Peyer's patch (tissue), 4 donors: ENCODE data around the gene MRPL46. TPM values are rescaled to one million over a fixed set of nuclear protein-coding genes. Genes with fewer than 3 reads are reported as not detected.
"Not testable (repeated sequence)": the region's sequence is repeated elsewhere in the genome, so short reads cannot be mapped to it uniquely, and the experiment has no call there.

Experiments used
- DNase-seq, 3 donors: peaks; one replicate each; pipeline ENCODE4 v3.0.0-alpha.2; 2017 to 2019
- H3K27ac ChIP-seq, 4 donors: fragments of 200-600 bp; sonication (generic); one replicate each; pipeline ENCODE4 v1.5.1; 2016 to 2019
- H3K27me3 ChIP-seq, 2 donors: fragments of 200-600 bp; sonication (generic); one replicate each; pipeline ENCODE4 v1.5.1; 2019
- H3K36me3 ChIP-seq, 3 donors: fragments of 200-600 bp; sonication (generic); one replicate each; pipeline ENCODE4 v1.5.1; 2016 to 2019
- H3K4me1 ChIP-seq, 4 donors: fragments of 200-600 bp; sonication (generic); one replicate each; pipeline ENCODE4 v1.5.1; 2016 to 2019
- H3K4me3 ChIP-seq, 4 donors: fragments of 200-600 bp; sonication (generic); 1 replicate in 3 of 4; 2 replicates in 1 of 4; pipeline ENCODE4 v1.5.1; 2016 to 2019; ENCODE audit warnings: mild to moderate bottlenecking in 1 of 4
- H3K9me3 ChIP-seq, 4 donors: fragments of 200-600 bp; sonication (generic); one replicate each; pipeline ENCODE4 v1.5.1; 2016 to 2019; ENCODE audit warnings: mild to moderate bottlenecking in 1 of 4
- CTCF ChIP-seq, 6 experiments: fragments of 450-650 bp in 4 of 6; fragments of 200-600 bp in 2 of 6; sonication (generic) in 1 of 6; IDR thresholded peaks; one replicate each; pipeline ENCODE4 v1.5.1; 2017 to 2019; ENCODE audit warnings: antibody characterized with exemption in 6 of 6, mild to moderate bottlenecking in 3 of 6, moderate library complexity in 1 of 6
- POLR2A ChIP-seq, 2 donors: fragments of 450-650 bp; IDR thresholded peaks; one replicate each; pipeline ENCODE4 v1.5.1; 2017; ENCODE audit warnings: antibody characterized with exemption in 2 of 2, mild to moderate bottlenecking in 2 of 2, moderate library complexity in 2 of 2
- total RNA-seq, 4 donors: library from RNA; depleted of rRNA; stranded (reverse); fragments of >200 nt; gene quantifications; one replicate each; pipeline ENCODE4 v1.1.0, GENCODE V29; 2016

The MRPL46 gene
- total RNA-seq, 4 donors from 2014 or later, result 13.7 to 23.3 (median 18.5) TPM

GRCh38 chr15:88438181-88438580, 29.0 kb downstream of the MRPL46 start:
- no peaks in the 10 kb centered on the region for H3K4me1 ChIP-seq
- H3K4me3 ChIP-seq, result no peak overlapping the region
- H3K36me3 ChIP-seq, result no peaks in the 10 kb centered on the region
- DNase-seq, result no peak
- no peak for TF ChIP-seq POLR2A (IDR thresholded peaks at IDR 0.05)
- TF ChIP-seq CTCF (IDR thresholded peaks at IDR 0.05), result no peak
- no peak overlapping the region for H3K27ac ChIP-seq
- no peaks in the 10 kb centered on the region for H3K9me3 ChIP-seq
- no peaks in the 10 kb centered on the region for H3K27me3 ChIP-seq

- H3K4me3 ChIP-seq, H3K9me3 ChIP-seq, DNase-seq, H3K27me3 ChIP-seq, H3K27ac ChIP-seq, H3K36me3 ChIP-seq, H3K4me1 ChIP-seq: not testable (repeated sequence)
Observed at GRCh38 chr15:88434106-88434505, 33.1 kb downstream of the MRPL46 start.

GRCh38 chr15:88433046-88433685, 34.0 kb downstream of the MRPL46 start:
- H3K9me3 ChIP-seq, result no peaks in the 10 kb centered on the region
- DNase-seq, result no peak
- no peak overlapping the region for H3K27ac ChIP-seq
- no peak for TF ChIP-seq CTCF (IDR thresholded peaks at IDR 0.05)
- TF ChIP-seq POLR2A (IDR thresholded peaks at IDR 0.05), result no peak
- H3K4me3 ChIP-seq, result no peak overlapping the region
- no peaks in the 10 kb centered on the region for H3K36me3 ChIP-seq
- H3K27me3 ChIP-seq, result no peaks in the 10 kb centered on the region
- H3K4me1 ChIP-seq, result no peaks in the 10 kb centered on the region

- Histone ChIP-seq H3K36me3 (no peaks in the 10 kb centered on the region), H3K27me3 (no peaks in the 10 kb centered on the region), H3K4me3 (no peak overlapping the region), H3K9me3 (no peaks in the 10 kb centered on the region), H3K27ac (no peak overlapping the region), H3K4me1 (no peaks in the 10 kb centered on the region)
- no peak for DNase-seq
- TF ChIP-seq POLR2A (IDR thresholded peaks at IDR 0.05) (no peak), CTCF (IDR thresholded peaks at IDR 0.05) (no peak)
Observed at GRCh38 chr15:88431441-88431840, 35.7 kb downstream of the MRPL46 start.

- no peaks in the 10 kb centered on the region for H3K4me1 ChIP-seq
- no peaks in the 10 kb centered on the region for H3K36me3 ChIP-seq
- no peak for TF ChIP-seq CTCF (IDR thresholded peaks at IDR 0.05)
- no peak for TF ChIP-seq POLR2A (IDR thresholded peaks at IDR 0.05)
Observed at GRCh38 chr15:88430051-88430450, 37.1 kb downstream of the MRPL46 start.

GRCh38 chr15:88428805-88429605, 38.2 kb downstream of the MRPL46 start:
- H3K27ac ChIP-seq, result no peak overlapping the region
- no peaks in the 10 kb centered on the region for H3K27me3 ChIP-seq
- H3K9me3 ChIP-seq, result no peaks in the 10 kb centered on the region
- no peak overlapping the region for H3K4me3 ChIP-seq
- TF ChIP-seq CTCF (IDR thresholded peaks at IDR 0.05) (no peak), POLR2A (IDR thresholded peaks at IDR 0.05) (no peak)
- no peaks in the 10 kb centered on the region for H3K36me3 ChIP-seq
- no peak for DNase-seq
- no peaks in the 10 kb centered on the region for H3K4me1 ChIP-seq

More at GRCh38 chr15:88430051-88430450, 37.1 kb downstream of the MRPL46 start:
- Histone ChIP-seq H3K27me3 (no peaks in the 10 kb centered on the region), H3K9me3 (no peaks in the 10 kb centered on the region), H3K27ac (no peak overlapping the region), H3K4me3 (no peak overlapping the region)
- no peak for DNase-seq
